ENCODE data around the gene TRAP1.
"Not testable (repeated sequence)": the region's sequence is repeated elsewhere in the genome, so short reads cannot be mapped to it uniquely, and the experiment has no call there.

The TRAP1 gene

DNA sequence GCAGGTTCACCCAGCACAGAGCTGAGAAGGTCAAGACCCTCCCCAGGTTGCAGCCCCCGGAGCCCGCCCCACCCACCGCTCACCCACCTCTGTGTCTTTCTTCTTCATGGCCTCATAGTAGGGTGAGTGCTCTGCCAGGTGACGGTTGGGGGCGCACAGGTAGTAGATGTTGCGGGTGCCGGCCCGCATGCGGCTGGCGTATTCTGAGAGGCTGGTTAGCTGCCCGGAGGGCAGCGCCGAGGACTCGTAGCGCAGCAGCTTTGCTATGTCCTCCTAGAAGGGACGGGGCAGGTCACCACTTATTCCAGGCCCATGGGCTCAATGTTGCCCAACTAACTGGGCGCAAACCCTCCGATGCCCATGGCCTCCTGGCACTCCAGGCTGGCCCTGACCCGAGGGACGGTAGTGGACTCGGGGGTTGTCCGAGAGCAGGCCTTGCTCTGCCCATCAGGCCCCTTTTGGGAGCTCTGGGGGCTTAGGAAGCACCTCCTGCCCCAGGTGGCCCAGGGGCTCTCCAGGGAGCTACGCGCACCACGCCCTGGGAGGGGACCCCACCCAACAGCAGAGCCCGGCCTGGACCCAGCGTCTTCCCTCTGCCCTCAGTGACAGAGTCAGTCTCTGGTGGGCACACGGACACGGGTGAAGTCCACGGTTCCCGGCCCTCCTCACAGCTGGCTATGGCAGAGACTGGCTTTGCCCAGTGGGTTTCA, 53.0 kb downstream of the TRAP1 start:
- Mint-ChIP-seq H3K9me3 (no peaks in the 10 kb centered on the region), H3K4me3 (no peak overlapping the region), H3K27ac (no peak overlapping the region), H3K27me3 (ENCODE audit: low read depth) (no peaks in the 10 kb centered on the region), H3K36me3 (ENCODE audit: low read depth) (peaks cover 32% of the 10 kb centered on the region), H3K4me1 (ENCODE audit: low read depth) (peaks cover 16% of the 10 kb centered on the region)

DNA sequence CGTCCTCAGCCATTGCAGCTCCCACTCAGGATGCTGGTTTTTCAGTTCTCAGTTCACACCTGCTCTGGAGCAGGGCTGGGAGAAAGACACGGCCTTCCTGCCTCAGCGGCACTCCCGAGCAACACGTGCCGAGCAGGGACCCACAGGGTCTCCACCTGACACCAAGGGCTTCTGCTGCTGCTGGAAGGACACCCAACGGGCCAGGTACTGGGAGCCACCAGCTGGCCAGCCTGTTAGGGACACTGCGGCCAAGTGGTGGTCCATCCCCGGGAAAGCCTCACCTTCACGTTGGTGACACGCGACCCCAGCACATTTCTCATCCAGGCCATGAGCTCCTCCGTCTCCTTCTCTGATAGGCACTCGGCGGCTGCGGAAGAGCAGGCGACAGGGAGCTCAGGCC, 54.7 kb downstream of the TRAP1 start:
- no peaks in the 10 kb centered on the region for H3K9me3 Mint-ChIP-seq
- H3K4me3 Mint-ChIP-seq, result no peak overlapping the region
- no peaks in the 10 kb centered on the region for H3K27me3 Mint-ChIP-seq (ENCODE audit: low read depth)
- peaks cover 31% of the 10 kb centered on the region for H3K36me3 Mint-ChIP-seq (ENCODE audit: low read depth)
- peaks cover 14% of the 10 kb centered on the region for H3K4me1 Mint-ChIP-seq (ENCODE audit: low read depth)
- no peak overlapping the region for H3K27ac Mint-ChIP-seq

DNA sequence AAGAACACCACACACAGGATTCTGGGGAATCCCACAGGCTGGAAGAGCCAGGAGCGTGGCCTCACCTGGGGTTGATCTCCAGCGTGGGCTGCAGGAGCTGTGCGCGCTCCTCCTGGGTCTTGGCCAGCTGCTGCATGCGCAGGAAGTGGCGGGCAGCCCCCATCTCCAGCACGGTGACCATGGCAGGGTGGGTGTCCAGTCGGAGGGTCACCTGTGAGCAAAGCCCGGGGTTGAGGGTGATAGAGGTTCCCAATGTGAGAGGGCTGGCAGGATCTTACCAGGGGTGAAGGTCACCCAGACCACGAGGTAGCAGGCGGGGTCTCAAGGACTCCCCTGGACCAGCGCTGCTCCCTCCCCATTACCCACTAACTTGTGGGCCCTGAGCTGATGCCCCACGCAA, 55.4 kb downstream of the TRAP1 start:
- no peaks in the 10 kb centered on the region for H3K27me3 Mint-ChIP-seq (ENCODE audit: low read depth)
- H3K4me1 Mint-ChIP-seq (ENCODE audit: low read depth), result peaks cover 14% of the 10 kb centered on the region
- no peaks in the 10 kb centered on the region for H3K9me3 Mint-ChIP-seq
- H3K36me3 Mint-ChIP-seq (ENCODE audit: low read depth), result peaks cover 33% of the 10 kb centered on the region
- H3K27ac Mint-ChIP-seq, result no peak overlapping the region
- no peak overlapping the region for H3K4me3 Mint-ChIP-seq

DNA sequence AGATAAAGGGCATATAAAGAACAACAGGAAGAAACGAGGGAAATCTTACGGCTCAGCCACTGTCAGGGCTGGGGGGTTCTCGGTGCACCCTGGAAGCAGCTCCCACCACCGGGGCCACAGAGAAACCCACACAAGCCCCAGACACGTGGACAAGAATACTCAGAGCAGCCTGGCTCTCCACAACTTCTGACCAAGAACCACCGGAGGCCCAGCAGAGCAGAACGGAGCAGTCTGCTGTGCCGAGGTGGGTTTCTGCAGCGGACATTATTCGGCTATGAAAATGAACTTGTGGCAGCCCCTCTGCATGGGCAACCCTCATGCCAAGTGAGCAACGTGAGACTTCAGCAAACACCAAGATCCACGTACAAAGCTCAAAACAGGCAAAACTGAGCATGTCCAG, 56.0 kb downstream of the TRAP1 start:
- H3K27ac Mint-ChIP-seq, result no peak overlapping the region
- peaks cover 14% of the 10 kb centered on the region for H3K4me1 Mint-ChIP-seq (ENCODE audit: low read depth)
- no peaks in the 10 kb centered on the region for H3K9me3 Mint-ChIP-seq
- no peaks in the 10 kb centered on the region for H3K27me3 Mint-ChIP-seq (ENCODE audit: low read depth)
- peaks cover 34% of the 10 kb centered on the region for H3K36me3 Mint-ChIP-seq (ENCODE audit: low read depth)
- H3K4me3 Mint-ChIP-seq, result no peak overlapping the region

DNA sequence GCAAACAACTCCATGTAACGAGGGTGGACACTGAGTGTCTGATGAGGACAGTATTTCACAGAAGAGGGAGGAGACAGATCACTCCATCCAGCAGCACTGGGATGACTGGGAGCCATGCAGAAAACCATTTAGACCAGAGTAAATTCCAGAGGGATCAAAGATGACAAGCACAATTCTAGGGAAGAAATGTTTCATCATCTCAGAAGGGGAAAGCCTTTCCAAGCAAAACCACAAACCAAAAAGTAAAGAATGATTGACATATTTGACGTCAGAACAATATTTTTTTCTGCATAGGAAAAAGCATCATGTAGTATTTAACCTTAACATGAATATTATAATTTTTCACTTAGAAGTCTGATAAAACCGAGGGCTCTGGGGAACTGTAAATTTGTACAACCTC, 58.1 kb downstream of the TRAP1 start:
- Mint-ChIP-seq H3K4me1 (ENCODE audit: low read depth) (peaks cover 3% of the 10 kb centered on the region), H3K27me3 (ENCODE audit: low read depth) (no peaks in the 10 kb centered on the region), H3K9me3 (no peaks in the 10 kb centered on the region), H3K4me3 (no peak overlapping the region), H3K36me3 (ENCODE audit: low read depth) (peaks cover 23% of the 10 kb centered on the region), H3K27ac (peak overlapping the region; percentile 69)

DNA sequence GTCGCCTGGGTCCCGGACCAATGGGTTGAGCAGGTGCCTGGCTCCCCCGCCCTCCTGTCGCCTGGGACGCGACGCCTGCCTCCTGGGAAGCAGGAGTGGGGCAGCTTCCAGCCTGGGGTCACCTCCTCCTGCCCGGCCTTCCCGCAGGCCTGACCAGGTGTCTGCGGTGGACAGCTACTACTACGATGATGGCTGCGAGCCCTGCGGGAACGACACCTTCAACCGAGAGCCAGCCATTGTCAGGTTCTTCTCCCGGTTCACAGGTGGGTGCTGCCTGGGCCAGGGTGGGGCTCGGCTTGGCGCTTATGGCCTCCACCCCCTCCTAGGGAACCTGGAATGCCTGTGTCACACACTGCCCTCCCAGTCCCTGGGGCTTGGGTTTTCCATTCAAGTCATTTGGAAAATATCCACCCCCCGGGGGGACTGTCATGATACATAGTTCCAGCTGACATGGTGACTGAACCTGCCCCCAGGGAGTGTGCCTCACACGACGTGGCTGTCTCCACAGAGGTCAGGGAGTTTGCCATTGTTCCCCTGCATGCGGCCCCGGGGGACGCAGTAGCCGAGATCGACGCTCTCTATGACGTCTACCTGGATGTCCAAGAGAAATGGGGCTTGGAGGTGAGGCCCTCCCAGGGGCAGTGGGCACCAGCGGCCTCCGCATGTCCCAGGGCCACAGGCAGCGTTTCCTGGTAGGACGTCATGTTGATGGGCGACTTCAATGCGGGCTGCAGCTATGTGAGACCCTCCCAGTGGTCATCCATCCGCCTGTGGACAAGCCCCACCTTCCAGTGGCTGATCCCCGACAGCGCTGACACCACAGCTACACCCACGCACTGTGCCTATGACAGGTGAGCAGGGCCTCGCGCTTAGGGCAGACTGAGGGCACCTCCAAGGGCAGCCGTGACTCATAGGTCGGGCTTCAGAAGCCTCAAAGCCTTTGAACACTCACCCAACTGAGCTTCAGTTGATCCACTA, 60.5 kb downstream of the TRAP1 start:
- H3K4me1 Mint-ChIP-seq (ENCODE audit: low read depth), result peaks cover 6% of the 10 kb centered on the region
- H3K36me3 Mint-ChIP-seq (ENCODE audit: low read depth), result peaks cover 20% of the 10 kb centered on the region
- no peak overlapping the region for H3K27ac Mint-ChIP-seq
- no peaks in the 10 kb centered on the region for H3K9me3 Mint-ChIP-seq
- no peak overlapping the region for H3K4me3 Mint-ChIP-seq
- H3K27me3 Mint-ChIP-seq (ENCODE audit: low read depth), result no peaks in the 10 kb centered on the region

DNA sequence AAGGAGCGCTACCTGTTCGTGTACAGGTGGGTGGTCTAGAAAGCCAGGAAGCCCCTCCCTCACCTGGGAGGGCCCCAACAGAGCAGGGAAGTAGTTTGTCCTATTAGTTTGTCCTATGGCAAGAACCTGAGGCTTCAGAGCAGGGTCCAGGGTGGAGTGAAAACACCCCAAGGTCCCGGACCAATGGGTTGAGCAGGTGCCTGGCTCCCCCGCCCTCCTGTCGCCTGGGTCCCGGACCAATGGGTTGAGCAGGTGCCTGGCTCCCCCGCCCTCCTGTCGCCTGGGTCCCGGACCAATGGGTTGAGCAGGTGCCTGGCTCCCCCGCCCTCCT, 61.2 kb downstream of the TRAP1 start:
- H3K27me3 Mint-ChIP-seq (ENCODE audit: low read depth); H3K9me3 Mint-ChIP-seq; H3K4me3 Mint-ChIP-seq; H3K27ac Mint-ChIP-seq; H3K4me1 Mint-ChIP-seq (ENCODE audit: low read depth): not testable (repeated sequence)
- H3K36me3 Mint-ChIP-seq (ENCODE audit: low read depth), result peaks cover 18% of the 10 kb centered on the region

DNA sequence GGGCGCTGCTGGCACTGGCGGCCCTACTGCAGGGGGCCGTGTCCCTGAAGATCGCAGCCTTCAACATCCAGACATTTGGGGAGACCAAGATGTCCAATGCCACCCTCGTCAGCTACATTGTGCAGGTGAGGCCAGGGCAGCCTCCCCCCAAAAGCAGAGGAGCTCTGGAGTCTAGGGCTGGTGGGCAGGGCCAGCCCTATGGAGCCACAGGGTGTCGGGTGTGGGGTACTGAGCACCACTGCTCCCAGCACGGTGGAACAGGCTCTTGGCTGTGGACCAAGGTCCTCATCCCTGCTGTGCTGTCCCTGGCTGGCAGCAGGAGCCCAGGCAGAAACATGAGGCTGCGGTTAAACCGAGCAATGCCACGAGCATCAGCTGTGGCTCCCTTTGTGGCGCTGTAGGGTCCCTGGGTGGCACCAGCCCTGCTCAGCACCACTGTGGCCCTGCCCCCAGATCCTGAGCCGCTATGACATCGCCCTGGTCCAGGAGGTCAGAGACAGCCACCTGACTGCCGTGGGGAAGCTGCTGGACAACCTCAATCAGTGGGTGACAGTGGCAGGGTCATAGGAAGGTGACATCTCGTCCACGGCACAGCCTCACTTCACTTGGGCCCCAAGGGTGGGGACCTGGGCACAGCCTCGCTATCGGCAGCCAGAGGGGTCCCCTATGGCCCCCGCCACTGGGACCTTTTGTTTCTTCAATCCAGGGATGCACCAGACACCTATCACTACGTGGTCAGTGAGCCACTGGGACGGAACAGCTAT, 61.7 kb downstream of the TRAP1 start:
- H3K4me3 Mint-ChIP-seq, result no peak overlapping the region
- peaks cover 6% of the 10 kb centered on the region for H3K4me1 Mint-ChIP-seq (ENCODE audit: low read depth)
- H3K27me3 Mint-ChIP-seq (ENCODE audit: low read depth), result no peaks in the 10 kb centered on the region
- H3K27ac Mint-ChIP-seq, result no peak overlapping the region
- peaks cover 18% of the 10 kb centered on the region for H3K36me3 Mint-ChIP-seq (ENCODE audit: low read depth)
- no peaks in the 10 kb centered on the region for H3K9me3 Mint-ChIP-seq

DNA sequence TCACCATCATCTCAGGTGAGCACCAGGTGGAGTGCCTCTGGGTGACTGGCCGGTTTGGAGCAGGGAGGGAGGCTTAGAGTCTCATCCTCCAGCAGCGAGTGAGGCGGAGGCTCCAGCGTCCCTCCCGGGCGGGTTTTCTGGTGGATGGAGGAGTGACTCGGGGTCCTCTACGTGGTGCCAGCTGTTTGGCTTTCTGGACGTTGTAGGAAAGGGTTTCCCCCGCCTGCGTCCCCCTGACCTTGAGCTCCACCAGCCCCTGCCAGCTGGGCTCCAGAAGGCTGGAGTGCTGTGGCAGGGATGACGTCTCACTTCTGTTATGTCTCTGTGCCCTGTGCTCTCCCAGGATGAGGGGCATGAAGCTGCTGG, 62.3 kb downstream of the TRAP1 start:
- H3K4me3 Mint-ChIP-seq, result no peak overlapping the region
- H3K27ac Mint-ChIP-seq, result no peak overlapping the region
- no peaks in the 10 kb centered on the region for H3K27me3 Mint-ChIP-seq (ENCODE audit: low read depth)
- peaks cover 20% of the 10 kb centered on the region for H3K36me3 Mint-ChIP-seq (ENCODE audit: low read depth)
- H3K9me3 Mint-ChIP-seq, result no peaks in the 10 kb centered on the region
- H3K4me1 Mint-ChIP-seq (ENCODE audit: low read depth), result peaks cover 6% of the 10 kb centered on the region

DNA sequence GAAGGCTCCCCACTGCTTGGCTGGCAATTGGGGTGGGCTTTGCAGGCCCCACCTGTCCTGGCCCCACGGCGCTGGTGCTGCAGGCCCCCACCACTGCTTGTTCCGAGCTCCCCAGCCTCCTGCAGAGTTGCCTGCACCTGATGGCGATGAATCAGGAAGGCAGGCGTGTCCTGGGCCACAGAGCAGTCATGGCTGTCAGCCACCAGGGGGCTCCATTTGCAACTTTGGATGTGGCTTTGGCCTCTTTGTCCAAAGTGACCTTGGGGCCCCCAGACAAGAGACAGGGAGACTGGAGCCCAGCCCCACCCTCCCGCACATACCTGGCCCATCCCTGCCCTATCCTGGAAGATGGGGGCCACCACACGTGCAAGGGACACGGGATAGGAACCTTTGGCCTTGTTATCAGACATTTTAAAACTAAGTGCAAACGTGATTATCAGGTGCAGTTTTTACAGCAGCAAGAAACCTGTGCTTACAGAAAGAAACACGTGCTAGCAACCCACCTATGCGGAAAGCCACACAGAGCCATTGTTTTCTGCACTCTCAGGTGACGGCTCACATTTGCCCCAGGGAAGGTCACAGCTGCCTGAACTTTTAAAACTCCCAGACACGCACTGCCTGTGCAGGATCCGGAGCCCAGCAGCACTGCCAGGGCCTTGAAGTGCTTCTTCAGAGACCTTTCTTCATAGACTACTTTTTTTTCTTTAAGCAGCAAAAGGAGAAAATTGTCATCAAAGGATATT, 62.9 kb downstream of the TRAP1 start, which contains the start of gene DNASE1:
DNASE1 (plus strand) TSS at position 443 of the 743 bp plus-strand sequence. CDS start 683 bp downstream, outside the sequence.
- Mint-ChIP-seq H3K4me3 (no peak within 1 kb of the TSS), H3K27me3 (ENCODE audit: low read depth) (no peaks in the 10 kb centered on the region), H3K36me3 (ENCODE audit: low read depth) (peaks cover 18% of the 10 kb centered on the region), H3K27ac (no peak within 1 kb of the TSS), H3K9me3 (no peaks in the 10 kb centered on the region), H3K4me1 (ENCODE audit: low read depth) (peaks cover 6% of the 10 kb centered on the region)

DNA sequence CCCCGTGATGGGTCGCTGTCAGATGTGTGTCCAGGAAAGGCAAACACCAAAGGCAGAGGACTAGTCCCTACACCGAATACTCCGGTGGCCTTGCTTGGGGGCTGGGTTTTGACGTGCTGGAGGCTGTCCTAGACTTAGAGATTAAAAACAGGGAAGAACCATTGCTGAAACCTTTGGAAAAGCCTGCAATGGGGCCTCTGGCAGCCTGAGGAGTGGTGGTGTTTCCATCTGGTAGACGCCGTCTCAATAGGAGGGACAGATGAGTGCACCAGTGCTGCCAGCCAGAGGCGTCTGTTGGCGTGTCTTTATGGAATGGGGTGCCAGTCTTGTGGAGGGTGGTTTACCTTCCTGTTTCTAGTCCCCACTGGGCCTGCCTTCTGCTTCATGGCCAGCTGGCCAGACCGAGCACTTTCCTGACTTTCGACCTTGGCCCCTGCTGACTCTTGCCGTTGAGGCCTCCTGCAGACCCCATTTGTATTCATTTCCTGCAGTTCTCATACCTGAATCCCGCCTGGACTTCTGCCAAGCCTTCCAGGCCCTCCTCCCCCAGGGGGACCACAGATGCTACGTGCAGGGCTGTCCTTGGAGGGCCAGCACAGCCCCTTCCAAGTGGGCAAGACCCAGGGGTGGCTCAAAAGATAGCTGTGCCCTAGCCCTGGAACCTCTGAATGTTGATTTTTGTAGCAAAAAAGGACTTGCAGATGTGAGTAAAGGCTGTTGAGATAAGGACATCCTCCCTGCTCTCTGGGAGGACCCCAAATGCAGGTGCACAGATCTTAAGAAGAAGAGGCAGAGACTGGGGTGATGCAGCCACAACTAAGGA, 64.7 kb downstream of the TRAP1 start:
- H3K27me3 Mint-ChIP-seq (ENCODE audit: low read depth), result no peaks in the 10 kb centered on the region
- peaks cover 3% of the 10 kb centered on the region for H3K4me1 Mint-ChIP-seq (ENCODE audit: low read depth)
- no peaks in the 10 kb centered on the region for H3K9me3 Mint-ChIP-seq
- H3K4me3 Mint-ChIP-seq, result no peak overlapping the region
- no peak overlapping the region for H3K27ac Mint-ChIP-seq
- peaks cover 12% of the 10 kb centered on the region for H3K36me3 Mint-ChIP-seq (ENCODE audit: low read depth)

DNA sequence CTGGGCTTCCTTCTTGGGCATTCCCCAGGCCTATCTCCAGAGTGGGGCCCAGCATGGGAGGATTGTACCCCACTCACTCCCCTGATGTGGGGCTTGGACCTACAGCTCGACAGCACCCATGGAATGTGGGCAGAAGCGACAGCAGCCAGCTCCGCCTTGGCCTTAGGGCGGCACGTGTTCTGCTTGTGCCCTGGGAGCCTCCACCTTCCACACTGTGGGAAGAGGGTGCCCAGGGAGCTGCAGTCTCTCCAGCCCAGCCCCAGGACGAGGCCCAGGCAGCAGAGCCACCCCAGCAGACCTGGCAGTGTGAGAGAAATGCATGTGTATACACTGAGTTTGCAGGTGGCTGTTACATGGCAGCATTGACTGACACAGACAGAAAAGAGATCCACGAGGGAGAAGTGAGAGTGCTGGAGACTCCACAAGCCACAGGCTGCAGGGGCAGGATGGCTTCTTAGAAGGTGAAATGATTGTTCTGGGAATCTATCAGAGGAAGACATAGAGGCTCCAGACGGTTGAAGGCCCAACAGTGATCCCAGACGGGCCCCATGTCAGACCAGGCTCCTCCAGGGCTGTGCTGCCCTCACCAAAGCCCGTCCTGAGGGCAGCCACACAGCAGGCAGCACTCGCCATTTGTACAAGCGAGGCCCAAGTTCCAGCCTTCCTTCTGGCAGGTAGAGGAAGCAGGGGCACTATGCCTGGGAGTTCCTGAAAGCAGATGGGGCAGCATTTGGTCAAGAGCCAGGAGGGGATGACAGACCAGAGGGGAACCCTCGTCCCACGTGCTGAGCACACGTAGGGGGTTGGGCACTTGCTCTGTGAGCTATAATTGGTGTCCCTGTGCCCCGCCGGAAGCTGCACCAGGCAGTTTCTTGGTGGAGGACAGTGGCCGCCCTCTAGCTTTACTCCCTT, 65.6 kb downstream of the TRAP1 start:
- Mint-ChIP-seq H3K27ac (no peak overlapping the region), H3K27me3 (ENCODE audit: low read depth) (no peaks in the 10 kb centered on the region), H3K4me3 (no peak overlapping the region), H3K4me1 (ENCODE audit: low read depth) (peaks cover 3% of the 10 kb centered on the region), H3K36me3 (ENCODE audit: low read depth) (peaks cover 7% of the 10 kb centered on the region), H3K9me3 (no peaks in the 10 kb centered on the region)
